Measurements from ENCODE around the gene B4GALT1.

- TF ChIP-seq POLR2AphosphoS5 (IDR thresholded peaks at IDR 0.05; ENCODE audit: low read depth, low read length) (no peak; the same call in 1 of the 2 replicates), POLR2A (IDR thresholded peaks at IDR 0.05; ENCODE audit: low read depth, low read length) (no peak)
These were observed 679 bp downstream of the B4GALT1 start for GRCh38 chr9:33166231-33167083.

Data from GM12892 (cell line).